Tibial artery (tissue), 4 donors: ENCODE results near the gene HLA-DMB.
A peak's percentile ranks its signal among the peaks of the same experiment; 100 is the strongest.
"Not testable (repeated sequence)": the region's sequence is repeated elsewhere in the genome, so short reads cannot be mapped to it uniquely, and the experiment has no call there.

ENCODE experiments used
- DNase-seq, 2 donors: peaks; one replicate each; pipeline ENCODE4 v3.0.0-alpha.2; 2019
- H3K27ac ChIP-seq, 2 donors: fragments of 200-600 bp; sonication (generic) in 1 of 2; 1 replicate in 1 of 2; 2 replicates in 1 of 2; pipeline ENCODE4 v1.5.1; 2018 to 2019; ENCODE audit warnings: mild to moderate bottlenecking in 1 of 2
- H3K27me3 ChIP-seq, 2 donors: fragments of 200-600 bp; sonication (generic) in 1 of 2; one replicate each; pipeline versions ENCODE4 v1.5.1 to v1.6.0; 2016 to 2019
- H3K36me3 ChIP-seq, 3 donors: fragments of 200-600 bp; sonication (generic) in 2 of 3; one replicate each; pipeline ENCODE4 v1.5.1; 2016 to 2019; ENCODE audit warnings: mild to moderate bottlenecking in 2 of 3
- H3K4me1 ChIP-seq, 4 donors: fragments of 200-600 bp; sonication (generic) in 2 of 4; 1 replicate in 3 of 4; 2 replicates in 1 of 4; pipeline ENCODE4 v1.5.1; 2016 to 2019
- H3K4me3 ChIP-seq, 2 donors: fragments of 200-600 bp; sonication (generic) in 1 of 2; 1 replicate in 1 of 2; 2 replicates in 1 of 2; pipeline ENCODE4 v1.5.1; 2018 to 2019; ENCODE audit warnings: mild to moderate bottlenecking in 2 of 2
- H3K9me3 ChIP-seq, 3 donors: fragments of 200-600 bp; sonication (generic) in 1 of 3; one replicate each; pipeline ENCODE4 v1.5.1; 2016 to 2019
- CTCF ChIP-seq, 2 experiments: fragments of 200-600 bp in 1 of 2; fragments of 450-650 bp in 1 of 2; IDR thresholded peaks; one replicate each; pipeline ENCODE4 v1.5.1; 2017 to 2019; ENCODE audit warnings: antibody characterized with exemption in 2 of 2, mild to moderate bottlenecking in 1 of 2, moderate library complexity in 1 of 2
- intact Hi-C: fragments of 100-400 bp; cut with DNase I; formaldehyde crosslinking; loops from one replicate; pipeline ENCODE4 v1.15.0; 2023; ENCODE audit warnings: low total_unique reads

HLA-DMB gene

GRCh38 chr6:32945953-32946352 lies 5.1 kb upstream of the HLA-DMB start:
- Histone ChIP-seq H3K4me1 (peaks cover 0 to 3% (median 0%) of the 10 kb centered on the region in 4 donors), H3K9me3 (peaks cover 0 to 3% (median 0%) of the 10 kb centered on the region in 3 donors), H3K27ac (no peak overlapping the region), H3K36me3 (no peaks in the 10 kb centered on the region), H3K27me3 (peaks cover 0 to 3% of the 10 kb centered on the region in 2 donors), H3K4me3 (no peak overlapping the region)
- intact Hi-C loops = no loop called here
- no peak for TF ChIP-seq CTCF (IDR thresholded peaks at IDR 0.05)
- no peak for DNase-seq

GRCh38 chr6:32945108-32945760 lies 4.4 kb upstream of the HLA-DMB start:
- Histone ChIP-seq H3K9me3 (peaks cover 0 to 3% (median 0%) of the 10 kb centered on the region in 3 donors), H3K27me3 (peaks cover 0 to 3% of the 10 kb centered on the region in 2 donors), H3K4me3 (no peak overlapping the region), H3K36me3 (no peaks in the 10 kb centered on the region), H3K4me1 (peaks cover 0 to 9% (median 3%) of the 10 kb centered on the region in 4 donors), H3K27ac (no peak overlapping the region)
- intact Hi-C loops = no loop called here
- no peak for DNase-seq
- TF ChIP-seq CTCF (IDR thresholded peaks at IDR 0.05) = no peak

- Histone ChIP-seq H3K36me3 (no peaks in the 10 kb centered on the region), H3K27me3 (peaks cover 0 to 5% of the 10 kb centered on the region in 2 donors), H3K27ac (no peak overlapping the region), H3K4me3 (no peak overlapping the region), H3K4me1 (peaks cover 0 to 9% (median 3%) of the 10 kb centered on the region in 4 donors), H3K9me3 (peaks cover 0 to 3% (median 0%) of the 10 kb centered on the region in 3 donors)
- DNase-seq = peak in 1 of 2 donors; percentile 49
- intact Hi-C loops = no loop called here
- no peak for TF ChIP-seq CTCF (IDR thresholded peaks at IDR 0.05)
Measured at GRCh38 chr6:32943864-32944649, 3.2 kb upstream of the HLA-DMB start.

GRCh38 chr6:32942555-32943123 lies 1.8 kb upstream of the HLA-DMB start:
- H3K9me3 ChIP-seq, H3K36me3 ChIP-seq, DNase-seq, H3K4me1 ChIP-seq, H3K27ac ChIP-seq, H3K27me3 ChIP-seq, intact Hi-C loops, H3K4me3 ChIP-seq: not testable (repeated sequence)

- TF ChIP-seq CTCF (IDR thresholded peaks at IDR 0.05) = no peak
- Histone ChIP-seq H3K27ac (no peak overlapping the region), H3K4me3 (no peak overlapping the region), H3K4me1 (peaks cover 0 to 9% (median 3%) of the 10 kb centered on the region in 4 donors), H3K27me3 (peaks cover 0 to 10% of the 10 kb centered on the region in 2 donors), H3K36me3 (no peaks in the 10 kb centered on the region), H3K9me3 (peaks cover 0 to 3% (median 0%) of the 10 kb centered on the region in 3 donors)
- DNase-seq = no peak
- intact Hi-C loops = loop anchor here (2.0 kb wide), 1 partner anchor 42 kb away; no protein-coding TSS in a partner anchor
Measured at GRCh38 chr6:32941214-32941768, 463 bp upstream of the HLA-DMB start.
